MCF 10A (cell line): ENCODE results near the gene SMIM3. TPM values are rescaled to one million over a fixed set of nuclear protein-coding genes. Genes with fewer than 3 reads are reported as not detected.
A peak's percentile ranks its signal among the peaks of the same experiment; 100 is the strongest.

Experiments
- BruUV-seq: library from RNA; stranded (reverse); fragments of 400-500 nt; replicated peaks from 2 replicates; lab custom pipeline; 2021; lab: Mats Ljungman, UMichigan
- CTCF ChIA-PET: fragments of 300-600 bp; sonication (Branson Sonifier 250); formaldehyde crosslinking; extraction: SDS; loops from one replicate; lab custom pipeline; 2021; ENCODE audit warnings: antibody characterized with exemption, inconsistent platforms; lab: Yijun Ruan, JAX
- POLR2A ChIA-PET: fragments of 300-600, 350-650 bp; sonication (Branson Sonifier 250); formaldehyde crosslinking; extraction: SDS; loops from one replicate; lab custom pipeline; 2020; ENCODE audit warnings: antibody characterized with exemption, inconsistent platforms; lab: Yijun Ruan, JAX
- DNase-seq: peaks from one replicate; pipeline ENCODE4 v3.0.0-alpha.2; 2018; ENCODE audit not compliant: unreplicated experiment
- H3K27ac Mint-ChIP-seq: one replicate; pipeline ENCODE4 v1.8.0; 2022; ENCODE audit warnings: mild to moderate bottlenecking, low read depth, mixed read lengths; ENCODE audit not compliant: unreplicated experiment
- H3K27me3 Mint-ChIP-seq: one replicate; pipeline ENCODE4 v1.8.0; 2022; ENCODE audit warnings: mixed read lengths; ENCODE audit not compliant: insufficient read depth, unreplicated experiment
- H3K36me3 Mint-ChIP-seq: one replicate; pipeline ENCODE4 v1.8.0; 2022; ENCODE audit warnings: mild to moderate bottlenecking, moderate library complexity, mixed read lengths; ENCODE audit not compliant: insufficient read depth, unreplicated experiment
- H3K4me1 Mint-ChIP-seq: one replicate; pipeline ENCODE4 v1.8.0; 2022; ENCODE audit warnings: mixed read lengths; ENCODE audit not compliant: insufficient read depth, unreplicated experiment
- H3K4me3 Mint-ChIP-seq: one replicate; pipeline ENCODE4 v1.8.0; 2022; ENCODE audit warnings: mild to moderate bottlenecking, moderate library complexity, mixed read lengths; ENCODE audit not compliant: unreplicated experiment
- H3K9me3 Mint-ChIP-seq: one replicate; pipeline ENCODE4 v1.8.0; 2022; ENCODE audit warnings: mixed read lengths; ENCODE audit not compliant: unreplicated experiment
- CTCF ChIP-seq: fragments of 200-600 bp; IDR thresholded peaks from one replicate; pipeline ENCODE4 v1.8.0; 2022; ENCODE audit warnings: antibody characterized with exemption, mild to moderate bottlenecking; ENCODE audit not compliant: unreplicated experiment
- intact Hi-C: fragments of 100-400 bp; cut with micrococcal nuclease; formaldehyde crosslinking; loops from 2 replicates; pipeline ENCODE4 v1.14.1; 2022
- total RNA-seq: library from RNA; stranded (reverse); gene quantifications from 2 replicates; pipeline ENCODE4 v1.2.3, GENCODE V29; 2022

Gene SMIM3
- total RNA-seq, 1 experiment from 2014 or later: 21.7 TPM

- peaks cover 51% of the 10 kb centered on the region for H3K4me1 Mint-ChIP-seq
- POLR2A ChIA-PET: interaction anchor here (1.0 to 18.5 kb wide), 7 partner anchors 8 to 80 kb away, joined by 3 to 541 read pairs (median 4); partner anchors contain the start of genes DCTN4 and RBM22
These were observed 2.3 kb downstream of the SMIM3 start for GRCh38 chr5:150780816-150781221.

GRCh38 chr5:150781706-150782614 lies 3.4 kb downstream of the SMIM3 start:
- ChIA-PET CTCF (interaction anchor here (0.6 to 14.2 kb wide), 17 partner anchors 8 to 633 kb away, joined by 3 to 348 read pairs (median 4); partner anchors contain the start of genes DCTN4, IRGM and RBM22), POLR2A (interaction anchor here (0.6 to 18.5 kb wide), 10 partner anchors 8 to 297 kb away, joined by 3 to 541 read pairs (median 4); partner anchors contain the start of genes DCTN4 and RBM22)
- no peaks in the 10 kb centered on the region for H3K27me3 Mint-ChIP-seq
- TF ChIP-seq CTCF: no peak
- peaks cover 7% of the 10 kb centered on the region for H3K36me3 Mint-ChIP-seq
- no peak for DNase-seq
- intact Hi-C loops: no loop called here
- BruUV-seq: no TSS peak
- H3K9me3 Mint-ChIP-seq: peaks cover 7% of the 10 kb centered on the region
- peaks cover 56% of the 10 kb centered on the region for H3K4me1 Mint-ChIP-seq
- peak overlapping the region; percentile 91 for H3K27ac Mint-ChIP-seq
- peak overlapping the region; percentile 99 for H3K4me3 Mint-ChIP-seq

More at GRCh38 chr5:150780816-150781221, 2.3 kb downstream of the SMIM3 start:
- DNase-seq: peak; percentile 75
- no TSS peak for BruUV-seq
- peaks cover 3% of the 10 kb centered on the region for H3K9me3 Mint-ChIP-seq
- intact Hi-C loops: loop anchor here (1.0 kb wide), 1 partner anchor 23 kb away; no protein-coding TSS in a partner anchor
- peak overlapping the region; percentile 91 for H3K27ac Mint-ChIP-seq
- CTCF ChIA-PET: interaction anchor here (0.6 to 14.2 kb wide), 15 partner anchors 9 to 345 kb away, joined by 3 to 348 read pairs (median 7); partner anchors contain the start of genes DCTN4, IRGM and RBM22
- peaks cover 3% of the 10 kb centered on the region for H3K36me3 Mint-ChIP-seq
- TF ChIP-seq CTCF: no peak
- no peaks in the 10 kb centered on the region for H3K27me3 Mint-ChIP-seq
- H3K4me3 Mint-ChIP-seq: peak overlapping the region; percentile 99

- Mint-ChIP-seq H3K27me3 (no peaks in the 10 kb centered on the region), H3K4me1 (peaks cover 61% of the 10 kb centered on the region), H3K36me3 (peaks cover 7% of the 10 kb centered on the region), H3K4me3 (peak overlapping the region; percentile 2), H3K9me3 (peaks cover 7% of the 10 kb centered on the region), H3K27ac (peak overlapping the region; percentile 44)
- no peak for DNase-seq
- CTCF ChIA-PET: interaction anchor here (0.6 to 14.2 kb wide), 9 partner anchors 16 to 633 kb away, joined by 3 to 348 read pairs (median 6); partner anchors contain the start of genes DCTN4 and IRGM
- intact Hi-C loops: no loop called here
- no TSS peak for BruUV-seq
- POLR2A ChIA-PET: interaction anchor here (1.2 to 18.5 kb wide), 4 partner anchors 9 to 82 kb away, joined by 4 to 541 read pairs (median 64); partner anchors contain the start of genes DCTN4 and RBM22
- TF ChIP-seq CTCF: no peak
These were observed 4.3 kb downstream of the SMIM3 start for GRCh38 chr5:150782850-150783249.
